ENCODE data around the gene CLK3.
"Not testable (repeated sequence)": the region's sequence is repeated elsewhere in the genome, so short reads cannot be mapped to it uniquely, and the experiment has no call there.

The CLK3 gene

DNA sequence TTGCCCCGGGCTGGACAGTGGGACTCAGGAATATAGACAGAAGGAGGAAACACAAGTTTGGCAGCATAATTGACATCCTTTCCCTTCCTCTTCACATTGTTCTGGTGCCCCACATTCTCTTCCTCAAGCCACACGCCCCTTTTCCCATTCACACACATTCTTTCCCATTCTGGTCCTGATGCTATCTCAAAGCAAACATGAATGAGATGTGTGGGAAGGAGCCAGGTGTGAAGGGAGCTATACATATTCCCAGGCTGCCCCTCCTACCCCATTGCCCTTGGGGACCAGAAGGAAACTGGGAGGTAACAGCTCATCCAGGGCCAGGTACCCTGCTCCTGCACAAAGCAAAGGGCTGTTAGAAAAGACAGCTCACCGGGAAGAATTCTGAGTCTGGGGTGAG lies 23.4 kb upstream of the CLK3 start:
- DNase-seq (ENCODE audit: low read depth) = no peak
- H3K4me3 ChIP-seq (replicated peaks; ENCODE audit: low read depth, low read length) = no peak overlapping the region
- no peak for TF ChIP-seq CTCF (IDR thresholded peaks at IDR 0.05; ENCODE audit: low read length, missing control alignments)

DNA sequence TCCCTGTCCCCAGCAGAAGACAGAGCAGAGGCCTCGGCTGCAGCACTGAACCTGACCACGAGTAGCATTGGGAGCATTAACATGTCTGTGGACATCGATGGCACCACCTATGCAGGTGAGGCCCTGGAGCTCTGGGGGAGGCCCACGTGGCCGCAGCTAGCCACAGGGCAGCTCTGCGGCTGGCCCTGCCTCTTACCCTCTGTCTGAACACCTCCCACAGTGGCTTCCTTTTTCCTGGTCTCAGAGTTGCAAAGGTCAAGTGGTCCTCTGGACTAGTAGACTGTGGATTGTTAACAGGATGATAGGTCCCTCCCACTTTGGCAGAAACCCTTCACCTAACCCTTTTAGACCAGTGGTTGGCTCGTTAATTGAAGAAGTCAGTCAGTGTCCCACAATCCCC lies 22.5 kb upstream of the CLK3 start:
- no peak overlapping the region for H3K4me3 ChIP-seq (replicated peaks; ENCODE audit: low read depth, low read length)
- TF ChIP-seq CTCF (IDR thresholded peaks at IDR 0.05; ENCODE audit: low read length, missing control alignments) = no peak
- DNase-seq (ENCODE audit: low read depth) = no peak

GRCh38 chr15:74594455-74594854 lies 21.2 kb upstream of the CLK3 start:
- no peak for DNase-seq (ENCODE audit: low read depth)
- no peak for TF ChIP-seq CTCF (IDR thresholded peaks at IDR 0.05; ENCODE audit: low read length, missing control alignments)
- no peak overlapping the region for H3K4me3 ChIP-seq (replicated peaks; ENCODE audit: low read depth, low read length)

- DNase-seq (ENCODE audit: low read depth) = no peak
- no peak overlapping the region for H3K4me3 ChIP-seq (replicated peaks; ENCODE audit: low read depth, low read length)
- no peak for TF ChIP-seq CTCF (IDR thresholded peaks at IDR 0.05; ENCODE audit: low read length, missing control alignments)
Measured at GRCh38 chr15:74595271-74595670, 20.4 kb upstream of the CLK3 start.

DNA sequence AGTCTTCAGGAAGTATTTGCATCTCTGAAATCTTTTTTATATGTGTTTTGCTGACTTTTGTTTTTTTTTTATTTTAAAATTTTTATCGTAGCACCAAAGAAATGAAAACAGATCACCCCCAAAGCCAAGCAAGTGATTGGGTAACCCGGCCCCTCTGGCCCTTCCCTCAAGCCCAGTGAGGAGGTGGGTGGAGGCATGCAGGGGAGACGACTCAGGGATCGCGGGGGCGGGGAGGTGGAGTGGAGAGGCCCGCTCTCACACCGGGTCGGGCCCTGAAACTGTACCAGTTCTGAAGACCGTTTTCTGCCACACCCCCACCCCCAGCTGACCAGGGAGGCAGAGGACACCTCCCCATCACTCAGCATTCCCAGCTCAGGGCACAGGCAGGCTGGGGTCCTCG lies 18.9 kb upstream of the CLK3 start:
- DNase-seq (ENCODE audit: low read depth); H3K4me3 ChIP-seq (replicated peaks; ENCODE audit: low read depth, low read length): not testable (repeated sequence)

DNA sequence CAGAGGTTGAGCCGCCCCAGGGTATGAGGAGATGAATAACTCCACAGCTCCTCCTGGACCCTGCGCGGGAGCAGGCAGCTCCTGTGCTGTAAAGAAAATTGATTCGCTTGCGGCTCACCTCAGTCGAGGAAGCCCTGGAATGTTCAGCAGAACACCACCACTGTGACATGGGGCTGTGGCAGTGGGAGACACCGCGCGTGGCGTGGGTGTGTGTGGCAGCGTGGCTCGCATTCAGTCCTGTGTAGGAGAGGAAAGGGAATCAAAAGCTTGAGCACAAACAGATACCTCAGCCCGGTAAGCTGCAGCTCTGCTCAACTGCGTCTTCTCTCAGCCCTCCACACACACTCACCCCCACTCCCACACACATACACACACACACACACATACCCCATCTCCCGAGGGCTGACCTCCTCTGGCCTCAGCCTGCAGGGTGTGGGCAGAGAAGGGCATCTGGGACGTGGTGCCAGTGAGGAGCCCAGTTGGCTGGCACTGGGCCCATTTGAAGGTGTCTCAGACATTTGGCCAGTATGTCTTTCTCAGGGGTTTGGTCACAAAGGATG lies 18.4 kb upstream of the CLK3 start:
- not testable (repeated sequence) for H3K4me3 ChIP-seq (replicated peaks; ENCODE audit: low read depth, low read length); DNase-seq (ENCODE audit: low read depth)

- H3K4me3 ChIP-seq (replicated peaks; ENCODE audit: low read depth, low read length) = peak overlapping the region; percentile 73
- TF ChIP-seq CTCF (IDR thresholded peaks at IDR 0.05; ENCODE audit: low read length, missing control alignments) = no peak
- peak; percentile 83 for DNase-seq (ENCODE audit: low read depth)
Measured at GRCh38 chr15:74598126-74598842, 17.4 kb upstream of the CLK3 start.

DNA sequence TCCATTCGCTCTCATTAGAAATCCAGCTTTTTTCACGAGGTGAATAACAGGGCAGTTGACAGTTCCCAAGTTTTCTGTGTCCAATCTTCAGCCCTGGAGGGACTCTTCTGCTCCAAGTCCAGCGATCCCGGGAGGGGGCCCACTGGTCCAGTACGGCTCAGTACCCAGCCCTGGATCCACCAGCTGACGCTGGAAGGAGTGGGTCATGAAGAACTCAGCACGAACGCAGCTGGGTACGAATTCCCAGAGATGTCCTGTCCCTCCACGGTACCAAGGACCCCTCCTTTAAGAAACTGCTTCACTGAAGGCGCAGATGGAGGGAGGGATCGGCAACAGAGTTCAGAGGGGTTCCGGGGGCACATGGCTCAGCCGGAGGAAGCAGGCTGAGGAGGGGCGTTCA lies 16.5 kb upstream of the CLK3 start:
- H3K4me3 ChIP-seq (replicated peaks; ENCODE audit: low read depth, low read length) = peak overlapping the region; percentile 73
- no peak for DNase-seq (ENCODE audit: low read depth)
- no peak for TF ChIP-seq CTCF (IDR thresholded peaks at IDR 0.05; ENCODE audit: low read length, missing control alignments)

All from fibroblast of pulmonary artery (primary cell).